PC-9 (cell line): ENCODE measurements around the gene SLC12A2. TPM values are rescaled to one million over a fixed set of nuclear protein-coding genes. Genes with fewer than 3 reads are reported as not detected.

Source experiments
- BruUV-seq: library from RNA; stranded (reverse); fragments of 400-500 nt; replicated peaks from 2 replicates; lab custom pipeline; 2021; lab: Mats Ljungman, UMichigan
- CTCF ChIA-PET: fragments of 300-600 bp; sonication (Branson Sonifier 250); formaldehyde crosslinking; loops from one replicate; lab custom pipeline; 2022; ENCODE audit warnings: antibody characterized with exemption; lab: Charles Lee
- POLR2A ChIA-PET: fragments of 300-600 bp; sonication (Branson Sonifier 250); formaldehyde crosslinking; loops from one replicate; lab custom pipeline; 2022; ENCODE audit warnings: antibody characterized with exemption; ENCODE audit not compliant: unreplicated experiment; lab: Charles Lee
- DNase-seq, 2 experiments: peaks; one replicate each; pipeline versions ENCODE4 v3.0.0 to v3.0.0-alpha.2; 2015 to 2022; ENCODE audit warnings: mixed read lengths in 1 of 2
- H2AFZ ChIP-seq: fragments of 200-600 bp; sonication (generic); 2 replicates; pipeline ENCODE4 v1.8.1; 2017; ENCODE audit warnings: antibody characterized with exemption
- H3F3A ChIP-seq: fragments of 200-600 bp; sonication (generic); 2 replicates; pipeline ENCODE4 v1.8.1; 2017; ENCODE audit warnings: antibody characterized with exemption, mild to moderate bottlenecking, low read depth; ENCODE audit not compliant: insufficient read depth
- H3K27ac ChIP-seq: fragments of 200-600 bp; sonication (generic); 2 replicates; pipeline ENCODE4 v1.6.1; 2016; ENCODE audit warnings: mixed run types
- H3K27me3 ChIP-seq: fragments of 200-600 bp; sonication (generic); 2 replicates; pipeline ENCODE4 v1.6.1; 2016; ENCODE audit warnings: low read depth, mixed run types; ENCODE audit not compliant: insufficient read depth
- H3K36me3 ChIP-seq: fragments of 200-600 bp; sonication (generic); 2 replicates; pipeline ENCODE4 v1.6.1; 2016; ENCODE audit warnings: low read depth, mixed run types
- H3K4me1 ChIP-seq: fragments of 200-600 bp; sonication (generic); replicated peaks from 2 replicates; pipeline ENCODE4 v1.6.1; 2016; ENCODE audit warnings: mixed run types; ENCODE audit not compliant: insufficient read depth
- H3K4me2 ChIP-seq: fragments of 200-600 bp; sonication (generic); 2 replicates; pipeline ENCODE4 v1.6.1; 2017; ENCODE audit warnings: mixed run types
- H3K4me3 ChIP-seq: fragments of 200-600 bp; sonication (generic); 2 replicates; pipeline ENCODE4 v1.6.1; 2016; ENCODE audit warnings: mixed run types
- H3K79me2 ChIP-seq: fragments of 200-600 bp; sonication (generic); 2 replicates; pipeline ENCODE4 v1.6.1; 2017; ENCODE audit warnings: low read depth, mixed run types
- H3K9me2 ChIP-seq: fragments of 200-600 bp; sonication (generic); 2 replicates; pipeline ENCODE4 v1.8.1; 2017; ENCODE audit warnings: mild to moderate bottlenecking; ENCODE audit not compliant: insufficient read depth
- H3K9me3 ChIP-seq: fragments of 200-600 bp; sonication (generic); 2 replicates; pipeline ENCODE4 v1.8.1; 2016; ENCODE audit warnings: low read depth; ENCODE audit not compliant: insufficient read depth
- H4K20me1 ChIP-seq: fragments of 200-600 bp; sonication (generic); 2 replicates; pipeline ENCODE4 v1.8.1; 2017; ENCODE audit not compliant: insufficient read depth
- EZH2 ChIP-seq: fragments of 200-600 bp; sonication (generic); IDR thresholded peaks from 2 replicates; pipeline ENCODE4 v1.8.0; 2017; ENCODE audit warnings: antibody characterized with exemption, low read depth
- intact Hi-C: fragments of 100-400 bp; cut with micrococcal nuclease; formaldehyde crosslinking; loops from one replicate; pipeline ENCODE4 v1.10.0; 2022; ENCODE audit not compliant: unreplicated experiment
- total RNA-seq: library from RNA; stranded (reverse); gene quantifications from 2 replicates; pipeline ENCODE4 v1.2.3, GENCODE V29; 2021
- TF ChIP-seq, protein P1 (sequence below): fragments of 200-600 bp; sonication (generic); conservative IDR thresholded peaks from 2 replicates; pipeline ENCODE4 v1.6.1; 2017; ENCODE audit warnings: mixed run types, antibody characterized with exemption, mild to moderate bottlenecking, moderate library complexity

SLC12A2 gene
- total RNA-seq, 1 experiment from 2014 or later, result 24.4 TPM

DNA sequence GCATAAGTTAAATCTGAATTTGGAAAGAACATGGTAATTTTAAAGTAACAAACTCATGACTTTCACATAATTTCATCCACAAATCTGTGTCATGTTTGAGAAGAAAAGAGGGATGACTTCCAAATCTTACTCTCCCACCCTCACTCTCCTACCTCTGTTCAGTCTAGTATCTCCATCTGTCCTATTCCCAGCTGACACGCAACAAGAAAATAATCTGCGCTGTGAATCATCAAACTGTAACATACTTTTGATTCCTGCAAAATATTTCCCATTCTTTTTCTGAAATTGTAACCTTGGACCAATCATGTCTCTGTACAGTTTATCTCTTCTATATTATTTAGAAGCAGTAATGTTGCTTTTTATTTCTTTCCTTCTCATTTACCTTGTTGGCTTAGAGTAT, 91.4 kb downstream of the SLC12A2 start:
- no TSS peak for BruUV-seq
- TF ChIP-seq EZH2, result no peak
- TF ChIP-seq, protein P1, sequence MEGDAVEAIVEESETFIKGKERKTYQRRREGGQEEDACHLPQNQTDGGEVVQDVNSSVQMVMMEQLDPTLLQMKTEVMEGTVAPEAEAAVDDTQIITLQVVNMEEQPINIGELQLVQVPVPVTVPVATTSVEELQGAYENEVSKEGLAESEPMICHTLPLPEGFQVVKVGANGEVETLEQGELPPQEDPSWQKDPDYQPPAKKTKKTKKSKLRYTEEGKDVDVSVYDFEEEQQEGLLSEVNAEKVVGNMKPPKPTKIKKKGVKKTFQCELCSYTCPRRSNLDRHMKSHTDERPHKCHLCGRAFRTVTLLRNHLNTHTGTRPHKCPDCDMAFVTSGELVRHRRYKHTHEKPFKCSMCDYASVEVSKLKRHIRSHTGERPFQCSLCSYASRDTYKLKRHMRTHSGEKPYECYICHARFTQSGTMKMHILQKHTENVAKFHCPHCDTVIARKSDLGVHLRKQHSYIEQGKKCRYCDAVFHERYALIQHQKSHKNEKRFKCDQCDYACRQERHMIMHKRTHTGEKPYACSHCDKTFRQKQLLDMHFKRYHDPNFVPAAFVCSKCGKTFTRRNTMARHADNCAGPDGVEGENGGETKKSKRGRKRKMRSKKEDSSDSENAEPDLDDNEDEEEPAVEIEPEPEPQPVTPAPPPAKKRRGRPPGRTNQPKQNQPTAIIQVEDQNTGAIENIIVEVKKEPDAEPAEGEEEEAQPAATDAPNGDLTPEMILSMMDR, result no peak

DNA sequence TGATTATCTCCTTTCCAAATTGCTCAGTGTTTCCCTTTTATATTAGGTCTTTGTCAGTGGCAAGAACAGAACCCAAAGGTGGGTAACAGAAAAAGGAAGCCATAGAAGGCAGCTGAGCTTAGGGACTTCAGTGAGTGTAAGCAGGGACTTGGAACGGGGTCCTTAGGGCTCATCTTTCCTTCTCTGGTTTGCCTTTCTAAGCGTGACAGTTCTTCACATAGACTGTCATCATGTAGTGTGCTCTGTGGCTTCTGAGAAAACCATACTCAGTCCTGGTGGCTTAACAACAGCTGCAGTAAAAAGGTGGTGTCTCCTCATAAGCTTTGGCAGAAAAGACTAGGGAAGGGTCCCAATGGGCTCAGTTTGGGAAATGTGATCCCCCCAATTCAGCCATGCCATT, 108.8 kb downstream of the SLC12A2 start:
- no peak overlapping the region for H2AFZ ChIP-seq
- TF ChIP-seq, protein P1, result no peak
- no peak for TF ChIP-seq EZH2
- intact Hi-C loops, result no loop called here
- no peak overlapping the region for H3K4me3 ChIP-seq
- peaks cover 8% of the 10 kb centered on the region; the same call in 1 of the 2 replicates for H3F3A ChIP-seq
- H3K27ac ChIP-seq, result no peak overlapping the region
- no peaks in the 10 kb centered on the region for H4K20me1 ChIP-seq
- POLR2A ChIA-PET, result no interaction called here
- peaks cover 11% of the 10 kb centered on the region for H3K4me1 ChIP-seq
- no peaks in the 10 kb centered on the region for H3K79me2 ChIP-seq
- no peak for DNase-seq
- H3K27me3 ChIP-seq, result no peaks in the 10 kb centered on the region
- H3K9me3 ChIP-seq, result no peaks in the 10 kb centered on the region
- peaks cover 4% of the 10 kb centered on the region; the same call in 1 of the 2 replicates for H3K36me3 ChIP-seq
- BruUV-seq, result no TSS peak
- H3K9me2 ChIP-seq, result no peaks in the 10 kb centered on the region; the same call in 1 of the 2 replicates
- H3K4me2 ChIP-seq, result no peak overlapping the region
- CTCF ChIA-PET, result no interaction called here

More for the DNA sequence above, 91.4 kb downstream of the SLC12A2 start:
- no peaks in the 10 kb centered on the region for H3K9me2 ChIP-seq
- no peaks in the 10 kb centered on the region for H3K79me2 ChIP-seq
- no peak overlapping the region for H3K4me2 ChIP-seq
- 0 out of 2 replicates have a peak, but pooled peaks cover 3% of the 10 kb centered on the region for H3F3A ChIP-seq
- intact Hi-C loops, result no loop called here
- H3K27me3 ChIP-seq, result no peaks in the 10 kb centered on the region
- CTCF ChIA-PET, result no interaction called here
- H3K36me3 ChIP-seq, result no peaks in the 10 kb centered on the region
- no peaks in the 10 kb centered on the region for H4K20me1 ChIP-seq
- no peak overlapping the region for H2AFZ ChIP-seq
- no peak overlapping the region for H3K27ac ChIP-seq
- no peaks in the 10 kb centered on the region for H3K4me1 ChIP-seq
- POLR2A ChIA-PET, result no interaction called here
- DNase-seq, result no peak
- no peak overlapping the region for H3K4me3 ChIP-seq
- H3K9me3 ChIP-seq, result no peaks in the 10 kb centered on the region

DNA sequence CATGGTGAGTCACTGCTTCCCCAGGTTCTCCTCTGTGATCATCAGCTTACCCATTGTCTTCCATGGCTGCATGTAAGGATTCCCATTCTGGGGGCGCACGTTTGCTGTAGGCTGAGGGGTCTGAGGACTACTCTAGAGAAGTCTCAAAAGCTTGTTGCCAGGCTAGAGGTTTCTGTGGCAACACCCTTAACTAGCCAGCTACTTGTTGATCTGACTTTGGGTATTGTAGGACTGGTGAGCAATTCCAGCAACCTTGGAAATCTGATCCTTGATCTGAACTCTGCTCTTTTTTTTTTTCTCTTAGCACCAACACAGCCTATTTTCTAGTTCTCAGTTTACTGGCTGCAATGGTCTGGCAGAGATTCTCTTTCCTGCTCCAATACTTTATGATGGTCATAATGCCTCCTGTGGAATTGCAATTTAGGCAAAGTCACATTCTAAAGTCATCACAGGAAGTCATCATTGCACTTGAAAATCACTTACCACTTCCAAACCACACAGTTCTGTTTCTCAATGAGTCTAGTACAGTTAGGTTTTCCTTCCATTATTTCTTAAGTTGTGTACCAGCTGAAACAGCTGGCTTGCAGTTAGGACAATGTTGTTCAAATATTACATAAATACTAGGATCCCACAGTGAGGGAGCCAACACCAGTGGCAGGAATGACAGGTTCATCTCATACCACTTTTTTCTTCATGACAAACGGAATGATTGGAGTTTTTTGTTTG, 110.3 kb downstream of the SLC12A2 start:
- no peaks in the 10 kb centered on the region for H3K27me3 ChIP-seq
- POLR2A ChIA-PET, result no interaction called here
- intact Hi-C loops, result no loop called here
- no peak for DNase-seq
- H3K27ac ChIP-seq, result no peak overlapping the region
- CTCF ChIA-PET, result no interaction called here
- H3K4me1 ChIP-seq, result peaks cover 25% of the 10 kb centered on the region
- H3K9me3 ChIP-seq, result peaks cover 8% of the 10 kb centered on the region; the same call in 1 of the 2 replicates
- no peaks in the 10 kb centered on the region for H3K79me2 ChIP-seq
- no peak overlapping the region for H2AFZ ChIP-seq
- no peaks in the 10 kb centered on the region for H4K20me1 ChIP-seq
- no TSS peak for BruUV-seq
- 0 out of 2 replicates have a peak overlapping the region, but pooled peaks have one; percentile 2 for H3K4me2 ChIP-seq
- peaks cover 19% of the 10 kb centered on the region; the same call in 1 of the 2 replicates for H3F3A ChIP-seq
- TF ChIP-seq EZH2, result no peak
- TF ChIP-seq, protein P1, result no peak
- 0 out of 2 replicates have a peak, but pooled peaks cover 4% of the 10 kb centered on the region for H3K36me3 ChIP-seq
- H3K4me3 ChIP-seq, result no peak overlapping the region
- no peaks in the 10 kb centered on the region; the same call in 1 of the 2 replicates for H3K9me2 ChIP-seq
